HS-5 (cell line): ENCODE measurements around the gene DENND2D.

Source experiments
- DNase-seq: peaks from one replicate; pipeline ENCODE4 v3.0.0-alpha.2; 2012; ENCODE audit warnings: low read depth

Gene DENND2D, protein sequence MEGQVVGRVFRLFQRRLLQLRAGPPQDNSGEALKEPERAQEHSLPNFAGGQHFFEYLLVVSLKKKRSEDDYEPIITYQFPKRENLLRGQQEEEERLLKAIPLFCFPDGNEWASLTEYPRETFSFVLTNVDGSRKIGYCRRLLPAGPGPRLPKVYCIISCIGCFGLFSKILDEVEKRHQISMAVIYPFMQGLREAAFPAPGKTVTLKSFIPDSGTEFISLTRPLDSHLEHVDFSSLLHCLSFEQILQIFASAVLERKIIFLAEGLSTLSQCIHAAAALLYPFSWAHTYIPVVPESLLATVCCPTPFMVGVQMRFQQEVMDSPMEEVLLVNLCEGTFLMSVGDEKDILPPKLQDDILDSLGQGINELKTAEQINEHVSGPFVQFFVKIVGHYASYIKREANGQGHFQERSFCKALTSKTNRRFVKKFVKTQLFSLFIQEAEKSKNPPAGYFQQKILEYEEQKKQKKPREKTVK

DNA sequence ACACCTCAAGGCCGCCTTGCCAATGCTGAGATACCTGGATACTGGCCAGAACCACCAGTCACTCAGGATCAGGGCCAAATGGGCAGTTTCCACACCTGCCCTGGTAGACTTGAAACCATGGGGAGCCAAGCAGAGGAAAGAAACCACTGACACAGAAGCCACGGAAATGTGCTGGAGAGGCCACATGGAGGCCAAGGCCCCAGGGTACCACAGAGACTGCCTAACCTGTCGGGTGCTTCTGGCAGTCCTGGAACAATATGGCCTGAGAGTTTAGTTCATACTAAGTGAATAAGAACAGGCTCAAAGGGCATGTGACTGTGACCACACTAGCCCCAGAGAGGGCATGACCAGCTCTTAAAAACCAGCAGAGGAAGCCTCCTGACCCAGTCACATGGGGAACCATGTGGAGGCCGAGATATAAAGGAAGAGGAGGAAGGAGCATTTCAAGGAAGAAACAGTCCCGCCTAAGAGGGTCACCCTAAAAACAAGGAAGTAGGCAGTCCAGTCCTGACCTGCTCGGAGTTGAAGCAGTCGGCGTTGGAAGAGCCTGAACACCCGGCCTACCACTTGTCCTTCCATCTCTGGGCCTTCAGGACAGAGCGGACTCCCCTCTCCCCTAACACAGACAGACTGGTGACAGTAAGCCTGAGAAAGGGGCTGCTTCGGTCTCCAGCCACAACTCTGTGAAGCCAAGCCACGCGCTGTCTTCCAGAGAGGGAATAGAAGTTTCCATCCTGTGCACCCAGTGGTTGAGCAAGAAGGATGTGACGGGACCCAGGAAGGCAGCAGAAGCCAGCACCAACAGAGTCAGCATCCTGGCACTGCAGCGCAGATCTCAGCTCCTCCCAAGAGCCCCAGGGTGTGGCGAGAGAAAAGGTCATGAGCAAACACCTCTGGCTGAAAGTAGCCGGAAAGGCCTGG, at the start of gene DENND2D:
DENND2D (minus strand) TSS at position 766 of the 921 bp plus-strand sequence; CDS start at position 579, 187 bp downstream.
- no peak for DNase-seq

DNA sequence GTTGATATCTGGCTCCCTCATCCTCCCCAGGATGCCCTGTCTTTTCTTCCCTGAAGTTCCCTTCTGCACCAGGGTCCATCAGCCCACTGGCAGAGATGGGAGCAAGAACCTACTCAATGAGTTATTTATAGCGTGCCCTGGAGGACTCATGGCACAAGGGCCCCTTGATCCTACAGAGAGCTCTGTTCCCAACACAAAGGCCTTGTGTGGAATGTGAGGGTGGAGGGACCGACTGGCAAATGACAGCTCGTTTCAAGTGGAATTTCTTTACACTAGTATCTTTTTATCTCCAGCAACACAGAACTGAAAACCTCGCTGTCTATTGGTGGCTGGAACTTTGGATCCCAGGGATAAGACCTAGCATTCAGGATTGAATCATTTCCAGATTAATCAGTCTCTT, 49.5 kb upstream of the DENND2D start:
- no peak for DNase-seq

DNA sequence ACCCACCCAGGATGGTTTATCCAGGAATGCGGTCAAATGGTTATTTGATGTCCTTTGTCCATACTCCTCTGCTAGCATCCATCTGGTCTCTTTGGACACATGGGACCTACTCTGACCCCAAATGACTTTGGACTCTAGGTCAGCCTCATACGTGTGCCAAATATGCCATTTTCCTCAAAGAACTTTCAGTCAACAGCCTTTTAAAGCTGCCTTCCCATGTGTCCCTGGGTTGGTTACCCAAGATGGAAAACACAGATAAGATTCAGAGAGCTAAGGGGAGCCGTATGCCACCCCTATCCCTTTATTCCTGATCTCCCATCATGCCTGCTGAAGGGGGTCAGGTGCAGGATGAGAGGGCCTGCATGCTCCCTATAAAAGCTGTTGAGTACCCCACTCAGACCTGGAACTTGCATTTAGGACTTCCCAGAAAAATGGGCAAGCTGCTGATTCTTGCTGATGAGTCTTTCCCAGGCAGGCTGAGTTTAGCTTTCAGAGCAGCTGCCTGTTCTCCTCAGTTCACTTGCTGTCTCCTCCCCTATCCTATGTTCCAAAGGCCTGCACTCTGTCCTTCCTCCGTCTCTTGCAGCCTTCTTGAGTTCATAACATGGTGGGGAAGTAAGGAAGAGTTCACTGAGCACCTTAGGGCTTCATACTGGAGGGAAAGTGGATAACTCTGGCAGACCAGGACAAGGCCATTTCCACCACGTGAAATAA, 46.8 kb upstream of the DENND2D start:
- DNase-seq: no peak

DNA sequence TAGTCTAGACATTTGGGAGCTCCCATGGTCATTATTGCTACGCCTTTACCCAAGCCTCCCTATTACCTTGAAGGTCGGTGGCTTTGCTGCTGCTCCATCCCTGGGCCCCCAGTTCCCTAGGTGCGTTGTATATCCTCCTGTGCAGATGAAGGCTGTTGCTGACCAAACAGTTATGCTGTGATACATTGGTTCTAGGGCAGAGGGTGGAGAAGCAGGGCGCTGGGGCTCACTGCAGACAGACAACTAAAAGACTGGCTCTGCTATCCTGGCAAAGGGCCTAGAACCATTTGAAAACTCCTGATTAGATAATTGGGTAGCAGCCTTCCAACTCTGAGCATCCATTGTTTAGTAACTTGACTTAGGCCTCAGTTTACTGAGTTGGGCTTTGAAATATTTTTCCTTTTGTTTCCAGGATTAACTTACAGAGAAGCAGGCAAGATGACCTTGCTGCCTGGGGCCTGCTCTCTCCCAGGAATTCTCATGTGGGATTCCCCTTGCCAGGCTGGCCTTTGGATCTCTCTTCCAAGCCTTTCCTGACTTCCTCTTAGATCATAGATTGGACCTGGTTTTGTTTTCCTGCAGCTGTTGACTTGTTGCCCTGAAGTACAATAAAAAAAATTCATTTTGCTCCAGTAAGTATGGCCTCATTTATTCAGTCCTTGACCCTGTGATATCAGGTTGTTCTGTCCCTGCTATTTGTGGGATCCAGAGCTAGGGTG, 42.5 kb upstream of the DENND2D start:
- DNase-seq: no peak

DNA sequence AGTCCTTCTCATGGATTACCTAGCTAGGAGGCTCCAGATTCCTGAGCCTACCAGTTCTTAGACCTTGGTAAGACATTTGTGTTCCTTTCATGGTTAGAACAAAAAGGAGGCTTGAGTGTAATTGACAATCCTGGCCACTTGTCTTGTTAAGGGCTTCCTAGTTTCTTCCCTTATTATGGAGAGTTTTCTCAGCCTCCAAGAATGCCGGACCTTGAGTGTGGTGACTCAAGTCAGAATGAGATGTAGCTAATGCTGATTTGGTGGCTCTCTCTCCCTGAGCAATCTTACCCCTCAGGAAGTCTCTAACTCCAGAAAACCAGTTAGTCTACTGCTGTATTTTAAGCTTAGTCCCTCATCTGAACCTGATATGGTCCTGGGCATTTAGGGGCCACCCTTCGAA, 41.4 kb upstream of the DENND2D start:
- no peak for DNase-seq

DNA sequence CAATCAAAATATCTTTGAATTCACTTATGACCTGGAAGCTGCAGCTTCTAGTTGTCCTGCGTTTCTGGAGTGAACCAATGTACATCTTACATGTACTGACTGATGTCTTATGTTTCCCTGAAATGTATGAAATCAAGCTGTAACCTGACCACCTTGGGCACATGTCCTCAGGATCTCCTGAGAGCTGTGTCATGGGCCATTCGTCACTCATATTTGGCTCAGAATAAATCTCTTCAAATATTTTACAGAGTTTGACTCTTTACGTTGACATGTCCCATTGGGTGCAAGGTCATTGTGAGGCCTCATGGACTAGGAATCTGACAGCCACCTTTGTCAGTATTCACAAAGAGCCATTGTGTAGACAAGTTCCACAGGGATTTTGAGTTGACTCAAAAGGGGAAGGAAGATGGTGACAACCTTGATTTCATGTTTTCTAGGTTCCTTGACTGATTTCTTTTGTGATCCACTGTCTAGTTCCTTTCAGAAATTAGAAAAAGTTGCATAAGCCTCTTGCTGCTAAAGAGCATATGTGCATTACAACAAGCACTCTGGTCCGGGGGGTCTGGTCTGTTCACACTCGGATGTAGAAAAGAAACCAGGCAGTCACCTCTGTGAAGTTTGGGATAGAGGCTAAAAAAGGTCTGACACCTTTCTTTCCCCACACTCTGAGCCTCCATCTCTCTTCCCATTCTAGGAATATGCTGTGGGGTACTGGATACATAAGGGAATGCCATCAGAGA, 37.8 kb upstream of the DENND2D start:
- DNase-seq: no peak

DNA sequence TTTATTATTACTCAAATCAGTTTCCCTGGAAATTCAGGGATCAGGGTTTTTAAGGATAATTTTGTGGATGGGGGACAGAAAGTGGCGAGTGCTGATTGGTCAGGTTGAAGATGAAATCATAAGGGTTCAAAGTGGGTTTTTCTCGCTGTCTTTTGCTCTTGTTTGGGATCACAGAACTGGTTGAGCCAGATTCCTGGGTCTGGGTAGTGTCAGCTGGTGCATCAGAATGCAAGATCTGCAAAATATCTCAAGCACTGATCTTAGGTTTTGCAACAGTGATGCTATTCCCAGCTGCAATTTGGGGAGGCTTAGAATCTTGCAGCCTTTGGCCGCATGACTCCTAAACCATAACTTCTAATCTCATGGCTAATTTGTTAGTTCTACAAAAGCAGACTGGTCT, 36.4 kb upstream of the DENND2D start:
- no peak for DNase-seq

DNA sequence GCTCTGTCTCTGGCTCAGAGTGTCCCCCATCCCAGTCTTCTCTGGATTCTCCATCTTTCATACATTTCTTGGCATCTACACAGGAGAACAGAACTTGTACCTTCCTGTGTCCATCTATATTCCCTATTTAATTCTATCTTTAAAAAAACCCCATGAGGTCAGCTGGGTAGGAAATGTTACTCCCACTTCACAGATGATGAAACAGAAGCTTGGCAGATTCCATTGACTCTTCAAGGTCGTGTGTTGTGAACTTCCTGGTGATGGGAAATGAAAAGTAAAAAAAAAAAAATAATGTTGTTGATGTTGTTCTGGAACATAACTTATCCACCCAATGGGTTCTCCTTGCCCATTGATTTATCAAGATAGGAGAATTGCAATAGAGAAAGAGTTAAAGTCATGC, 35.9 kb upstream of the DENND2D start:
- DNase-seq: no peak

DNA sequence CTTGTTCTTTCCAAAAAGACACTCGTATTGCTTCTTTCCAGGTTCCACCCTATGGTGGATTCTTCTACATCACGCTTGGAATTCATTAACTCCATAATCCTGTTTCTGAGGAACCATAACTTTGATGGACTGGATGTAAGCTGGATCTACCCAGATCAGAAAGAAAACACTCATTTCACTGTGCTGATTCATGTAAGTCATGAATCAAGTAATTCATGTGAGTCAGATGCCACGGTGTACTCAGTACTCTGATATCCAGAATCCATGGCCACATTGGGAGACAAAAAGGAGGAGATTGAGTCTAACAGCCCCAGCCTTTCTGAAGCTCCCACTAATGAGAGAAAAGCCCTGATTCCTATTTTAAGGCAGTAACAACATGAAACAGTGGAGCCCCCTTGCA, 34.4 kb upstream of the DENND2D start:
- no peak for DNase-seq

DNA sequence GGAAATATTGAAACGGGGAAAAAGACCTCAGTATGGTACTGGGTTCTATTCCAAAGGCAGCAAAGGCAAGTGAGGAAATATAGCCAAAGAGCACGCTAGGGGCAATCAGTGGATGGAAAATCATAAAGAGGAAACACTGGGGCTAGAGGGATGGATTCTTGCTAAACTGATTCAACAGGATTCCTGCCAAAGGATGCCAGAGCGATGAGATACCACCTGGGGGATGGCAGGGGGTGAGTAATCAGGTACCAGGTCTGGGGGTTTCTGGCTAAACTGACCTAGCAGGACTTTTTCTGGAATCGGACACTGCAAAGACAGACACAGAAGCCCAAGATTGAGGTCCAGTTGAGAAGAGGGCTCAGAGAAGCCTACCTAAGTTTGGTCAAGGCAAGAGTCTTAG, 33.8 kb upstream of the DENND2D start:
- DNase-seq: no peak

DNA sequence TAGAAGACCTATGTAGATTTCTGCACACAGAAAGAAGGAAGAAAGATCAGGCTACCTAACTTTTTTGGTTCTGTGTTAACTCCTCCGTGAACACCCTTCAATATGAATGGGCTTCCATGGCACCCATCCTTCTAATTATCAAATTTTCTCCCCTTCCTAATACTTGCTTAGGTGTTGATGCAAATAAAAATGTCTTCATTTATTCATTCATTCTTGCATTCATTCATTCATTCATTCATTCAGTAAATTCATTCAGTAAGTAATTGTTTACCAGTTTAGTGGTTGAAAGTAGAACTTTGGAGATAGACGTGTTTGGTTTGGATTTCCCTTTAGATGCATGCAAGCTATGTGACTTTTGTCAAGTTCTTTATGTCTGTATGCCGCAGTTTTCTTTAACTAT, 31.7 kb upstream of the DENND2D start:
- DNase-seq: no peak

DNA sequence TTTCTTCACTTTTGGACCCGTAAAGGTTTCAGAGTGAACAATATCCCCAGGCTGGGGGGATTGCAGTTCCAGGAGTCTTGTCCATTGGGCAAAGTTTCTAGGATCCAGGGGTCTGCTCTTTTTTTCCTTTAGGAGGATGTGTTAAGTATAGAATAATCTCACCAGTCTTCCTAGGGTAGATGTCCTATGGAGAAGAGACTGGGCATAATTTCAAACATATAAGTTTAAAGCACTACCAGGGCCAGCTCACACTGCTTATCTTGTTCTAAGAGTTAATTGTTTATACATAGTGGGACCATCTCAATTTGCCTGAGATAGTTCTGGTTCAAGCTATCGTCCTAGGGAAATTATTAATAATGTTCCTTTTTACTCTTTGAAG, 28.3 kb upstream of the DENND2D start:
- DNase-seq: no peak

DNA sequence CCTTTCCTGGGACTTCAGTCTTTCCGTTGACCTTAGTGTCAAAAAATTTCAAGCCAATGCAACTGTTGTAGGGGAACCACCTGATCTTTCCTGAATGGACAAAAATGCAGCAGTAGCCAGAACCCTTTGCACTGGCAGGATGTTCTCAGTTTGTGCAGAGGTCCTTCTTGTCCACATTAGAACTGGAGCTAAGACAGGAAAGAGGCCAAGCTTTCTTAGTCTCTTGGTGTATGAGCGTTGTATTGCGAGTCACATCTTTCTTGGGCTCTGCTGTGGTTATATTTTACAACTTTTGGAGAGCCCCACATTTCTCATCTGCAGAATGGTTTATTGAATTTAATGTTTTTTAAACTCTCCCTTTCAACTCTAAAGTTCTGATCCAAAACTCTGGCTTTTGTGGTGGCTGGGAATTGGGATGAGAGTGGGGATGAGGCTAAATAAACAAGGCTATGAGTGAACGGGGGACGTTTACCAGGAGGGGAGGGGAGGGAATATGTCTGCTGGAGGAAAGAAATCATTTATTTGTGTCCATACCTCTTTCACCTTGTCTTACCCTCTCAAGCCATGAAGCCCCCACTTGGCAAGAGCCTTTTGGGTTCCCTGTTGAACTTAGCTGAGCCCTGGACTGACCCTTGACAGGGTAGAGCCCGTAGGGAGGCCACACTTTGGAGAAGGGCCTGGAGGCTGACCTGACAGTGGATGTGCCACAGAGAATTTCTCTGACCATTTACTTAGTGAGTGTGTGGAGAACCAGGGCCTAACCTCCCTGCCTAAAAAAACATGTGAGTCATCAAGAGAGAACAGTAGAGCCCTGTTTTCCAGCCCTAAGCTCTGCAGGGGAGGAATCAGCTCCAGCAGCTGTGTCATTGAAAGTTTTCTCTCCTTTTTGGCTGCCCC, 27.7 kb upstream of the DENND2D start:
- DNase-seq: no peak

DNA sequence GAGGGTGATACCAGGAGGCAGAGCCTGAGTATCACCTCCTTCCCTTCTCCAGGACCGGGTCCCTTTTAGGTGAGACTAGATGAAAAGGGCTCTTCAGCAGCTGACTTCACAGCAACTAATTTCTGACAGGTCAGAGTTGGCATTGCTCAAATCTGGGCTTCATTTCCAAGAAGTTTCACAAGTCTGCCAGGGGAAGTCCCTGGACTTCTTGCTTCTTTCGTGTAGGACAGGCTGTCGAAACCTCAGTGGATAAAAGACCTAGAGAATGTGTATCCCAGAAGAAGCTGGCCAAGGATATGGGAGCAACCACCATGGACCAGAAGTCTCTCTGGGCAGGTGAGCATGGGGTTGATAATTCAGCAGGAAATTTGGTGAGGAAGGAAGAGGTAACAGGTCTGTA, 27.0 kb upstream of the DENND2D start, which contains the start of gene CHI3L2:
CHI3L2 (plus strand) TSS at position 280 of the 400 bp plus-strand sequence; CDS start at position 297, 17 bp downstream.
- no peak for DNase-seq

DNA sequence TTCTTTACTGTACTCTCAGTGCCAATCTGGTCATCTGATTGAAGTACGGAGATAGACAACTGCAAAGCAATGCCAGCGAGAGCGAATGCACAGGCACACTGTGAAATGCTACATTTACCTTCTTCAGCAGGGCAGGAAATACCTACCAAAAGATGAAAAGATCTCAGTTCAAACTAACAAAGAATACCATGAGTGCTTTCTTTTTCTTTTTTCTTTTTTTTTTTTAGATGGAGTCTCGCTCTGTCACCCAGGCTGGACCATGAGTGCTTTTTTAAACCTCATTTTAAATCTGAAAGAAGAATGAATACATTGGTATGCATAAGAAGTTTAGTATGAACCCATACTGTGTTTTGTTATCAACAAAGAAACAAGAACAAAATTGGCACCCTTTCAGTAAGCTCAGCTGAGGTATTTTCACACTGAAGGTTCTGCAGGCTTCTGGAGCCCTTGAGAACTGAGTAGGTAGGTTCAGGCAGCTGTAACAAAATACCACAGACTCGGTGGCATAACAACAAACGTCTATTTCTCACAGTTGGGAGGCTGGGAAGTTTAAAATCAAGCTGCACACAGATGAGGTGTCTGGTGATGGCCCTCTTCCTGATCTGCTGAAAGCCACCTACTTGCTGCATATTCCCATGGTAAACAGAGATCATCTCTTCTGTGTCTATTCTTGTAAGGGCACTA, 25.4 kb upstream of the DENND2D start:
- DNase-seq: no peak

DNA sequence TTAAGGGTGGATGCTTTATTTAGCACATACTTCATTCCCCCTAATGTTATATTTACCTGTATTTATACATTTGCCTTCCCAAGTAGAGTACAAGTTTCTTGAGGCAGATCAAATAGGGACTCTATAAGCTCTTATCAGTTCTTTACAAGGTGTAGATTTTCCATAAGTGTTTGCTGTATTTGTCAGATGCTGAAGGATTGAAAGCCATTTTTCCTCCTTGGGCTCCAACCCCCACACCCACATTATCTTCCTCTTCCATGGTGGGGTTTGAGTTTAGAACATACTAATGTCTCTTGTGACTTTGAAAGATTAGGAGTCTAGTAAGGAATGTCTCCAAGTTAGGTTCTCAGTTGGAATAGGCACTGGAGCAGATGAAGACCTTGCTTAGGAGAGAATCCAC, 24.6 kb upstream of the DENND2D start:
- DNase-seq: no peak

DNA sequence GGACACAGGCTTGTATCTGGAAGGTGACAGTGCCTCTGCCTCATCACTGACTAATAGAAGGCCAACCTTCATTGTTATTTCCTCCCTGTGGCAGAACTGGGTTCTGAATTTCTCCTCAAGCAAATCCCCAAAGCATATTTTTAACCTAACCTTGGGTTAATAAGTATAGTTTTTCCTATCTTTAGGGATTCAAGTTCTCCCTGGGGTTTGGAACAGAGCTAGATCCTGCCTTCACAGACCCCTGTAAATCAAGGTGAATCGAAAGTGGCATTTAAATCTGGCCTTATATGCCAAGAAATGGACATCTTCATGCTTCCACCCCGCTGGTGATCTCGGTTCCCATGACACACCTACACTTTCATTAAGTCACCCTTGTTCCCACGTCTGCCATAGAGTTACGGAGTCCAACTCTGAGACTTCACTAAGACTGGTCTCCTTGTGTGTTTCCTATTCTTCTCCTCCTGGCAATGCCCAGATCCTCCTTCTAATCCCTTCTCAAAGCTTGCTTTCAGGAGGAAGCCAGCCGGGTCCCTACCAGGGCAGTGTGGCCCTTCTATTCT, 22.8 kb upstream of the DENND2D start:
- no peak for DNase-seq

DNA sequence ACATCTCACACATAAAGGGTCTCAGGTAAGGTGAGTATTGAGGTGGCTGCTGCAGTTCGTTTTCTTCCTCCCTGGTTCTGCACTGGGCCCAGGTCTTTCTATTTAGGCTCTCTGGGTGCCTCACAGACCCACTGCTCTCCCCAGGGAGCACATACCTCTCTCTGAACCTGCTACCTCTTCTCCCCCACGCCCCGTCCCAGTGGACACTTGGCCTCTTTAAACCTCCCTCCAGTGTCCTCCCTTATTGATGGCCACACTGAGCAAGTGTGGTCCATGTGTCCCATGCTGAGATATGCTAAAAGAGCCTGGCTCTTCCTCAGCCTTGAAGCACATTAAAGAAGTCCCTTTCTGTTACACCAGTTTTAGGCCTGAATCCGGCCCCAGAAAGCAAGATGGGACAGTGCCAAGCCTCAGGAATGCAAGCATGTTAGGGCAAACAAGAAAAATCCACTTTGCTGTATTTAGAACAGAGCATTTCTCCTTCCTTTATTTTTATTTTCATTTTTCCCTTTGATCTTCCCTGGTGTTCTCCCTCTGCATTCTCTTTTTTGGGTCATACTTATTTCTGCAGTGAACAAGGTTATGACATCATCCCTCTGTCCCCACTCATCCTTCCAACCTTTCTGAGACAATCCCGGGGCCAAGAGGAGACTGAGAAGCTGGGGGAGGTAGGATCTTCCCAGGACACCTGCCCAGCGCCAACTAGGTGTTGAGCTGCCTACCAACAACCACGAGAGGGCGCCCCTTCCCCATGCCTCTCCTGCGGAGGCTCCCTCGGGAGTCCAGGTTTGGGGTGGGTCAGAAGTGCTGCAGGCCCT, 22.1 kb upstream of the DENND2D start:
- DNase-seq: no peak
